Activated CD4-positive, alpha-beta T cell treated with anti-CD3 and anti-CD28 coated beads for 4 hours (primary cell): ENCODE data around the gene UCK2.

Source experiments
- DNase-seq, 2 donors: peaks; one replicate each; pipeline ENCODE4 v3.0.0-alpha.2; 2020

Gene UCK2

DNA sequence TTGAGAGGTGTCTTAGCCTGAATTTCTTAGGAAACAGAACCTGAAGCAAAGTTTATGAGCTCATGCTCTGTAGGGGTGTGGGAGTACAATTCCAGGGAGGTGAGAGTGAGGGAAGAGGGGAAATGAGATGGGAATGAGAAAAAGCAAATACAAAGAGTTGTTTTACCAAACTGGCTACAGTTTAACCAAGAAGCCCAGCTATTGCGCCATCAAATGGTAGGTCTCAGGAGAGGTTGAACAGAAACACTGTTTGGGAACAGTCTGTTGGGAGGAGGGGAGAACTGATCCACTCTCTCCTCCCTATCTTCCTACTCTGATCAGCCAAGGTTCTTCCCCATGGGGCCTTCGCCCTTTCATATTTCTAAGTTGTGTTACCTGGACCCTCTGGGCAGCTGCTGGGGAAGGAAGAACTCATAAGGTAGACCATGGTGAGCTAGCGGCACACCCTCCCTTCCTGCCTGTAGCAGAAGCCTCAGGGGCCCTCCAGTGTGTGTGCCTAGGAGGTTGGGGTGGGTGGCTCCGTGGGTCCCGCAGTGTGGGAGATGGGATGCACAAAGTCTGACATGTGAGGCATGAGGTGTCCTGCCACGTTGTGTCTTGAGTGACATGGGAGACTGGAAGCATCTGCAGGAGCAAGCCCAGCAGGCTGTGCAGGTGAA lies 120.5 kb downstream of the UCK2 start:
- no peak for DNase-seq

GRCh38 chr1:165949335-165950130 lies 122.1 kb downstream of the UCK2 start:
- no peak for DNase-seq

GRCh38 chr1:165954940-165955339 lies 127.5 kb downstream of the UCK2 start:
- DNase-seq: no peak

DNA sequence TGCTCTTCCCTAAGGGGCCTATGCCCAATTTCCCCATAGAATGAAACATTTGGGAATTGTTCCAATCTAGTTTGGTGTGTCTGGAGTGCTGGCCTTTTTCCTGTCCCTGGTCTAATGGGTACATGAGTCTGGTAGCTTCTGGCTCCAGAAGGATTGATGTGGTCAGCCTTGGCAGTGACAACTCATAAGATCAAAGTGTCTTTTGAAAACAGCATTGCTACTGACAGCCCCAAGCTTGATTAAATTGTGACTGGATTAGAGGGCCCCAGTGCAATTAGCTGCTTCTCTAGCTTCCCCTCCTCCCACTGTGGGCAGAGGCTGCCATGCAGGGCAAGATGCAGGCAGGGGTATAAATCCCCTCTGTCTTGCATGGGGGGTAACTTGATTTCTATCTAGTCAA lies 130.9 kb downstream of the UCK2 start:
- no peak for DNase-seq

- no peak for DNase-seq
These were observed 132.7 kb downstream of the UCK2 start for GRCh38 chr1:165960136-165960535.

- DNase-seq: no peak
These were observed 133.5 kb downstream of the UCK2 start for GRCh38 chr1:165960881-165961280.
